ENCODE data around the gene SMAD4.

GRCh38 chr18:51028201-51028805 is 1.7 kb upstream of the SMAD4 start:
- TF ChIP-seq, protein P1, sequence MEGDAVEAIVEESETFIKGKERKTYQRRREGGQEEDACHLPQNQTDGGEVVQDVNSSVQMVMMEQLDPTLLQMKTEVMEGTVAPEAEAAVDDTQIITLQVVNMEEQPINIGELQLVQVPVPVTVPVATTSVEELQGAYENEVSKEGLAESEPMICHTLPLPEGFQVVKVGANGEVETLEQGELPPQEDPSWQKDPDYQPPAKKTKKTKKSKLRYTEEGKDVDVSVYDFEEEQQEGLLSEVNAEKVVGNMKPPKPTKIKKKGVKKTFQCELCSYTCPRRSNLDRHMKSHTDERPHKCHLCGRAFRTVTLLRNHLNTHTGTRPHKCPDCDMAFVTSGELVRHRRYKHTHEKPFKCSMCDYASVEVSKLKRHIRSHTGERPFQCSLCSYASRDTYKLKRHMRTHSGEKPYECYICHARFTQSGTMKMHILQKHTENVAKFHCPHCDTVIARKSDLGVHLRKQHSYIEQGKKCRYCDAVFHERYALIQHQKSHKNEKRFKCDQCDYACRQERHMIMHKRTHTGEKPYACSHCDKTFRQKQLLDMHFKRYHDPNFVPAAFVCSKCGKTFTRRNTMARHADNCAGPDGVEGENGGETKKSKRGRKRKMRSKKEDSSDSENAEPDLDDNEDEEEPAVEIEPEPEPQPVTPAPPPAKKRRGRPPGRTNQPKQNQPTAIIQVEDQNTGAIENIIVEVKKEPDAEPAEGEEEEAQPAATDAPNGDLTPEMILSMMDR (conservative IDR thresholded peaks at IDR 0.05; ENCODE audit: low read length): peak; percentile 65
- TF ChIP-seq EZH2phosphoT487 (IDR thresholded peaks at IDR 0.05; ENCODE audit: borderline replicate concordance): no peak
